ENCODE measurements around the gene ZNF444. TPM values are rescaled to one million over a fixed set of nuclear protein-coding genes. Genes with fewer than 3 reads are reported as not detected.

The ZNF444 gene
- total and polyA plus RNA-seq, 2 donors (not counting 3 experiments of a cell fraction or from before 2014, with no cell fraction given) = 37.2 to 41.7 TPM

DNA sequence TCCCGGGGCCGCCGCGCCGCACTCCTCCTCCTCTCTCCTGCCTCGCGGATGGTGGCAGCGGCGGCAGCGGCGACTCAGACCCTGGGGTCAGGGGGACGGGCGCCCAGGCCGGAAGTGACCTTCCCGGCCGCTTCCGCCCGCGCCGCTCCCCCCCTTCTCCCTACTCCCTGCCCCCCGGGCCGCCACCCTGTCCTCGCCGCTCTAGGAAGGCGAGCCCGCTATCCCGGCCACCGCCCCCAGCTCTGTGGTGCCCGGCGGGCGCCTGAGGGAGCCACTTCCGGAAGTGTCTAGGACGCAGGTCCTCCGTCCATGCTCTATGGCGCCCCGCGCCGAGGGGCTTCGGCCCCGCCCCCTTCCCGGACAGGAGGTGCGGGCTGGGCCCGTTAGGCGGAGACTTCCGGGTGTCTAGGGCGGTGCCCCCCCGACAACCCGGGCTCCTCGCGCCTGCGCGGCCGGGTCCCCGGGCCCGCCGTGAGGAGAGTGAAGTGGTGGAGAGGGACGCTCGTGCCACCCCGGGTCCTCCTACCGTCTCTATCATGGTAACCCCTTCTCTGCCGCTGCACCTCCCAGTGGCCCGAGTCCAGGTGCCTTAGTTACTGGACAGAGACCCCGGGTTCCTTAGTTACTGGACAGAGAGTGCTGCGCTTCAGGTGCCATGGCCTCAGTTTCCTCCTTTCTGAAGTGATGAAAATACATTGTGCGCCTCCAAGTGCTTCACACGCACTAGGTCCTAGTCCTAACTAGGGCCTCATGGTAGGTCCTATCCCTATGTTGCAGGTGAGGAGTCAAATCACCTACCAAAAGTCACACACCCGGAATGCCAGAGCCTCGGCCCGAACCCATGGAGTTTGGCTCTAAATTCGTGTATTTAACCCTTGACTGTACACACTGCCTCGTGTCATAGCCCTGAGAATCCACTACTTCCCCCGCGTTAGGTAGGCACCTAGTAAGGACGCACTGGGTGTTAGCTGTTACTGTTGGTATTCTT lies 19.6 kb upstream of the ZNF444 start, which contains the start of gene ZNF787:
TSS of gene ZNF787 (minus strand) at position 116 of the 988 bp plus-strand sequence. CDS start 18,078 bp downstream, outside the sequence.
- Histone ChIP-seq H3K79me2 (ENCODE audit: control insufficient read depth, insufficient read depth, low read length) (peaks cover 36% of the 10 kb centered on the region), H3K36me3 (ENCODE audit: control insufficient read depth in 2 of 2, extremely low read depth in 1 of 2, insufficient read depth in 2 of 2, low read length in 2 of 2) (no peaks in the 10 kb centered on the region), H3K9ac (replicated peaks; ENCODE audit: extremely low read depth, insufficient read depth, low read length) (peak within 1 kb of the TSS; percentile 87), H3K4me2 (ENCODE audit: insufficient read depth, low read length) (peak within 1 kb of the TSS; percentile 88), H3K4me3 (replicated peaks in 1 of 3; ENCODE audit: insufficient read depth in 1 of 3, low read depth in 1 of 3, low read length in 3 of 3) (peak within 1 kb of the TSS; percentile 39 to 60 (median 50)), H3K9me1 (replicated peaks; ENCODE audit: control insufficient read depth, extremely low read depth, insufficient read depth, low read length) (no peaks in the 10 kb centered on the region), H3K4me1 (ENCODE audit: control insufficient read depth, extremely low read depth, insufficient read depth, low read length) (peaks cover 18% of the 10 kb centered on the region), H3K9me3 (replicated peaks; ENCODE audit: control insufficient read depth, insufficient read depth, low read length) (no peaks in the 10 kb centered on the region), H2AFZ (ENCODE audit: low read depth, low read length) (peak within 1 kb of the TSS; percentile 97), H4K20me1 (replicated peaks; ENCODE audit: control insufficient read depth, extremely low read depth, insufficient read depth, low read length) (no peaks in the 10 kb centered on the region), H3K27me3 (ENCODE audit: control insufficient read depth in 2 of 2, insufficient read depth in 2 of 2, low read length in 2 of 2) (no peaks in the 10 kb centered on the region), H3K27ac (ENCODE audit: insufficient read depth, low read depth, low read length) (peak within 1 kb of the TSS; percentile 84)
- POLR2A ChIA-PET = interaction anchor here (1.0 kb wide), 1 partner anchor 40 kb away, joined by 5 read pairs; no protein-coding TSS in a partner anchor
- FAIRE-seq (peak; percentile 97), DNase-seq (ENCODE audit: low read depth, low spot score) (peak; percentile 97)
- TF ChIP-seq, protein P1, sequence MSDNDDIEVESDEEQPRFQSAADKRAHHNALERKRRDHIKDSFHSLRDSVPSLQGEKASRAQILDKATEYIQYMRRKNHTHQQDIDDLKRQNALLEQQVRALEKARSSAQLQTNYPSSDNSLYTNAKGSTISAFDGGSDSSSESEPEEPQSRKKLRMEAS (IDR thresholded peaks at IDR 0.05; ENCODE audit: insufficient read depth, insufficient read length) = no peak
- TF ChIP-seq GATA2 (IDR thresholded peaks at IDR 0.05; ENCODE audit: insufficient read depth, insufficient read length, low read depth, low read length) (no peak), MYC (IDR thresholded peaks at IDR 0.05; ENCODE audit: low read depth, low read length) (no peak), POLR2A (IDR thresholded peaks at IDR 0.05; ENCODE audit: low read depth, low read length) (peak; percentile 53), EZH2 (IDR thresholded peaks at IDR 0.05; ENCODE audit: borderline replicate concordance, low read depth, low read length, severe bottlenecking) (no peak)
- CTCF ChIA-PET = interaction anchor here (0.6 to 1.6 kb wide), 10 partner anchors 16 to 489 kb away, joined by 3 to 12 read pairs (median 4); partner anchors contain the start of gene ZNF444
- intact Hi-C loops (cut with micrococcal nuclease) (loop anchor here (1.0 to 10.0 kb wide), 7 partner anchors 19 to 1041 kb away; partner anchors contain the start of genes U2AF2 and ZSCAN5A), dilution Hi-C loops (cut with MboI; ENCODE audit: extremely low pct_ligation_motif_present, low sequenced_read_pairs) (no loop called here)
- BruUV-seq (replicated peaks) = TSS peak; percentile 61

All from endothelial cell of umbilical vein (primary cell).